Stimulated activated CD8-positive, alpha-beta memory T cell treated with anti-CD3 and anti-CD28 coated beads, Interleukin-15, amount 100 ng/mL, for 48 hours (primary cell): ENCODE results near the gene EPDR1.

Experiments used
- DNase-seq, 2 donors: peaks; one replicate each; pipeline ENCODE4 v3.0.0-alpha.2; 2020; ENCODE audit warnings: low read depth in 2 of 2

Gene EPDR1

DNA sequence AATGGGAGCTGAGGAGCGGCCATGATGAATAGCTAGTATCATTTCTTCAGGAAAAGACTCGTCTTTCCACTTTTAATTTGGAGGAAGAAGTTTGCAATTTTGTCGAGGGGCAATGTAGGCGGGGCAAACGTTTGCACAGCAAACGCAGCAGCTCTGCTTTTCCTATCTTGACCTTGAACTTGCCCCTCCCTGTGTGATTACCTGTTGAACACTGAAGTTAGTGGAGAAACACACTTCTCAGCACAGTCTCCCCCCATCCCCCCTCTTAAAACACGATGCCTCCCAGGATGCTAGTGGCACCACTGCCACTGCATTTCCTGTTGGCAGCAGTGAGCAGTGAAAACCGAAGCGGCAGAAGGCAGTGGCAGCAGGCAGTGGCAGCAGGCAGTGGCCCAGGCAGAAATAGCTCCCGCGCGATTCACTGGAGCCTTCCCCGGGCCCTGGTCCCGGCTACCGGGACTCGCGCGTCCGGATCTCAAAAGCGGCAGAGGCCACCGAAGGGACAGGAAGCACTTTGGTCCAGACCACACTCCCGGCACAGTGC, at the start of gene EPDR1:
Gene EPDR1 (plus strand): TSS at position 336 of the 544 bp plus-strand sequence. CDS start 300 bp downstream, outside the sequence.
- DNase-seq = no peak

DNA sequence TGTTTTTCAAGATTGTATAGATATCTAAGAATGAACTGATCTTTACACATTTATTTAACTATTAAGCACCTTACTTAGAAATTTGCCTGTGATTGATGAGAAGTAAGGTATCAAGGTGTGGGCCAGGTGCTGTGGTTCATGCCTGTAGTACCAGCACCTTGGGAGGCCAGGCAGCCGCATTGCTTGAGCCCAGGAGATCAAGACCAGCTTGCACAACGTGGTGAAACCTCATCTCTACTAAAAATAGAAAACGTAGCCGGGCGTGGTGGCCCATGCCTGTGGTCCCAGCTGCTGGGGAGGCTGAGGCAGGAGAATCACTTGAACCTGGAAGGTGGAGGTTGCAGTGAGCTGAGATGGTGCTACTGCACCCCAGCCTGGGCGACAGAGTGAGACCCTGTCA, 38.4 kb upstream of the EPDR1 start:
- DNase-seq = no peak

DNA sequence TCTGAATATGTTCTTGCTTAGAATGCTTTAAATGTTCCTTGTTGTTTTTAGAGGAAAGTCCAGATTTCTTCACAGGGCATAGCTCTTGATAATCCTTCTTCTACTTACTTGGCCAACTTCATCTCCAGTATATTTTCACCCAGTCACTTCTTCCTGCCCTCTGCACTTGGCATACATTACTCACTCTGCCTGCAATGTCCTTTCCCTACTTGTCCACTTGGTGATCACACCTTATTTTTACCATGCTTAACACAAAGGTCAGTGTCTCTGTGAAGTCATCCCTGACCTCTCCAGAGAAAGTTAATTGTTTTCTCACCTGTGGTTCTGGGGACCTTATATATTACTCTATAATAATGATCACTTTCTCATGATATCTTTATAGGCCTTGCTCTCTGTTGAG, 27.1 kb upstream of the EPDR1 start:
- no peak for DNase-seq

- no peak for DNase-seq
Measured at GRCh38 chr7:37894671-37895070, 25.8 kb upstream of the EPDR1 start.

DNA sequence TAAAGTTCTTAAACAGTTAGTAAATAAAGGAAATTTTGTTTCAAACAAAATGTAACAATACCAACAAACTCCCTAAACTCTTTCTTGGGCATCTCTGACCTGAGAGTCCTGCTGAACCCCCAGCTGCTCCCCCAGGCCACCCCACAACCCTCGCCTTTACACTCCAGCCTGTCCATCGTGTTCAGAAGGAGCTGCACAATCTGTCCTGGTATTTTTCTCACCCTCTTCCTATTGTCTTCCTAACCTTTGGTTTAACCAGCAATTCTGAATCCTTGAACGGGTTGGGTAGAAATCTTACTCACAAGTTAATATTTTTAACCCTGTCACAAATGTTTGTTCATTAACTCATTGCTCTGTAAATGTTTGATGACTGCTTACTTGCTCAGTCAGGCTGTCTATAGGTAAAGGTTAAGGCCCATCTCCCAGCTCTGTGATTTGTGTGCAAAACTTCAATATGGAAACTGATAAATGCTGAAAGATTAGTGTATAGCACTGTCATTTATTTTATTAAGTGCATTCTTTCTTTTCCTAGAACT, 20.7 kb upstream of the EPDR1 start:
- no peak for DNase-seq

GRCh38 chr7:37901236-37901827, 19.1 kb upstream of the EPDR1 start:
- no peak for DNase-seq

DNA sequence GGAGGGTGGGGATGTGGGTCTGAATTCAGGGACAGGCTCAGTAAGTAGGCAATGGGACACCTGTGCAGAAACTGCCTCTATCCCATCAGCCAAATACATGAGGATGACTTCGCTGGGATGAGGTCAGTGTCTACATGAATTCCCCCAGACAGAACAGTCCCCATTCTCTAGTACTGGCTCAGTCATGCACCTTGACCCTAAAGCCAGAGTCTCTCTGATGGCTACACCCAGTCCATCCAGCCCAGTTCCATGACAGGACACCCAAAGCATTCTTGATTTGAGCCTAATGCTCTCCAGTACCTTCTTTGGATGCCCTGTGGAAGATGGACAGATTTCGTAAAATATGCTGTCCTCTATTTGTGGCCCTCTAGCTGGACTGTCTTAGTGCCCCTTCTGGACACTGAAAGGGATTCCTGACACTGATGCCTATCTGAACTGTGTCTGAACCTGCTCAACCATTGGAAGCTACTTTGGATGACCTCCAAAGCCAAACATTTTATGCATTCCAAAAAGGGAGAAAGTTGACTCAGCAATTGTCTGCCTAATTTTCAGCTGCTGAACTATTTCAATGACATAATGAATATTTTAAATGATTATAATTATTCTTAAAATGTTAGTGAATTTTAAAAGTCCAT, 18.4 kb upstream of the EPDR1 start:
- no peak for DNase-seq

DNA sequence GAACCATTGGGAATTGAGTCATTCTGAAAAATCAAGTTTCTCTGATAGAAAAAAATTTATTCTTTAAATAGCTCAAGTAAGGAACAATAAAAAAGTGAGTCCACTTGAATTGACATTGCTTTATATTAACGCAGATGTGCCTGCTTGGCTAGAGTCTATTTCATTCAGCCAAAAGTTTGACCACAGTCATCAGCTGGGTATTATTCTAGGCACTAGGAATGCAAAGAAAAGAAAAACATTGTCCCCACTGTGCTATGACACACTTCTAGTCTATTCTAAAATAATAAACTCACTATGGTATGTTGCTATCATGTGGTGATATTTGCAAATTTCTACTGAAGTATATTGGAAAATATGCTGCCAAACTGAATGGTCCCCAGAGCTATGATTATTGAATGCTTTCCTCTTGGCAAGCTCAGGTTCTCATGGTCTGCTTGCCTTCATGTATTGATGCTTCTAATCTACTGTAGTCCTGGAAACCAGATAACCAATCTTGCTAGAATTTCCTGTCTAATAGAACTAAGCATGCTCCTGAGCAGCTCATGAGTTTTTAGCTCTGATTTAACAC, 12.1 kb upstream of the EPDR1 start:
- DNase-seq = no peak

DNA sequence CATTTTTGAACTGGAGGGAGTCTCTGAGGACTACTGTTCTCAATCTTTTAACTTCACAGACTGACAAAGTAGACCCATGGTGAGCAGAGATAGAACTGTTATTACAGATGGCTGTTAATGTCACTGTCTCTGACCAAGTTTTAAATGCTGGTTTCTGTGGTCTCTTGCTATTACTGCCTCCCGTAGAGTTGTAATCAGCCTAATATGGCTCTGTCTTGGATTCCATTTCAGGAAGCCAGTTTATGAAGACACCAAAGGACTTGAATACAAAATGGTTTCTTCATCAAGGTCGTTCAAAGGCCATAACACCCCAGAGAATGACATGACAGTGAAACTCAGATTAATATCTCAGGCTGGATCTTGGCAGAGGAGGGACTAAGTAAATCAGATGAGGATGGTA, 7.7 kb upstream of the EPDR1 start:
- DNase-seq = no peak

DNA sequence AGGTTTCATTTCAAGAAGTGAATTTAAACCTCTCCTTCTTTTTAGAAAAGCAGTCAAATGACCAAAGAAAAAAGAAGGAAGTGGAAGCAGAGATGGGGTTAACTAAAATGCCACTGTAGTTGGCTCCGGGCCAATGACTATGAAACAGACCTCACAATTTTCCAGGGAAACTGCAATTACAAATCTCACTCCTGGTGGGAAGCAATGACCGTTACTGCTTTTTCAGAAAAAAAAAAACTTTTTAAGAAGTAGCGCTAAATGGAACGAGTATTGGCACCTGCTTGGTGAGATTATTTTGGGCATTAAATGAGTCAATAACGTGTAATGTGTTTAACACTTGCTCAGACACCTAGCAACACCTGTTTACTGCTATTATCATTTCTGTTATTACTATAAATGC, 5.0 kb upstream of the EPDR1 start:
- DNase-seq = no peak

DNA sequence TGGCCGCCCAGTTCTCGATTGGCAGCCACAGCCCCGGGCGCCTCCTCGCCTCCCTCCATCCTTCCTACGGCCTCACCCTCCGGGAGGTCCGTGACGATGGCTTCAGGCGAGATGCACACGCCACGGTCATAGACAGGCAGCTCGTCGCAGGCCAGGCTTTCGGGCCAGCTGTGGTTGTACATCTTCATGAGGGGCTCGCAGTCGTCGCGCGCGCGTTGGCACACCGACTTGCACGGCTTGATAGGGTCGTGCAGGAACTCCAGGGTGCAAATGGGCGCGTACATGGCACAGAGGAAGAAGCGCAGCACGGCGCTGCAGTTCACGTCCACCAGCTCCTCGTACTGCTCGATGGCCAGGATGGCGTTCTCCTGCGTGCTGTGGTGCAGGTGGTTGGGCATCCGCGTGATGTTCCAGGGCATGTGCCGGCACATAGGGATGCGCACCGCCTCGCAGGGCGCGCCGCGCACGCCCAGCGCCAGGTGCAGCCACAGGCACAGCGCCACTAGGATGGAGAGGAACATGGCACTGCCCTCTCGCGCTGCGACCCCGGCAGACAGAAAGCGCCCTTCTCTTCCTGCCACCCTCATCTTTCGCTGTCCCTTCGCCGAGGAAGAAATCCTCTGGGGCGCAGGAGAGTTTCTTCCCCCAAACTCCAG, 4.3 kb upstream of the EPDR1 start:
- no peak for DNase-seq

- no peak for DNase-seq
Measured at GRCh38 chr7:37916673-37917660, 3.5 kb upstream of the EPDR1 start, which contains the start of gene SFRP4. Gene SFRP4, minus strand, starts transcription at chr7:37916817. Its CDS starts 280 bp downstream, at chr7:37916537.

DNA sequence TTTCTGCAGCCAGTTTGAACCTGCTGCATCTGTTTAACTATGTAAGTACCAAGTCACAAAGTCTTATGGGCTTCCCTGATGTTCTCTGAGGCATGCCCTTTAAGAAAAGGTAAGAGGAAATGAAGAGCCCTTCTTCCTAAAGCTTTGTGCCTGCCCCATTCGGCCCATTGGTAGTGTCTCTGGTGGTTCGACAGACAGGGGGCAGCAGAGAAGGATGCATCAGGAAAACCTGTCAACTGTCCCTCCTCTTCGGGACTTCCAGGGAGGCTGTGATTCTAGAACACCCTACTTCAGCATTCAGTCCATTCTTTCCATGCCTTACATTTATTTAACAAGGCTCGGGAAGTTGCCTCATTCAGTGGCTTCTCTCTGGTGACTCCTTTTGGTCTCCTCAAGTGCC, 1.9 kb upstream of the EPDR1 start:
- DNase-seq = no peak

DNA sequence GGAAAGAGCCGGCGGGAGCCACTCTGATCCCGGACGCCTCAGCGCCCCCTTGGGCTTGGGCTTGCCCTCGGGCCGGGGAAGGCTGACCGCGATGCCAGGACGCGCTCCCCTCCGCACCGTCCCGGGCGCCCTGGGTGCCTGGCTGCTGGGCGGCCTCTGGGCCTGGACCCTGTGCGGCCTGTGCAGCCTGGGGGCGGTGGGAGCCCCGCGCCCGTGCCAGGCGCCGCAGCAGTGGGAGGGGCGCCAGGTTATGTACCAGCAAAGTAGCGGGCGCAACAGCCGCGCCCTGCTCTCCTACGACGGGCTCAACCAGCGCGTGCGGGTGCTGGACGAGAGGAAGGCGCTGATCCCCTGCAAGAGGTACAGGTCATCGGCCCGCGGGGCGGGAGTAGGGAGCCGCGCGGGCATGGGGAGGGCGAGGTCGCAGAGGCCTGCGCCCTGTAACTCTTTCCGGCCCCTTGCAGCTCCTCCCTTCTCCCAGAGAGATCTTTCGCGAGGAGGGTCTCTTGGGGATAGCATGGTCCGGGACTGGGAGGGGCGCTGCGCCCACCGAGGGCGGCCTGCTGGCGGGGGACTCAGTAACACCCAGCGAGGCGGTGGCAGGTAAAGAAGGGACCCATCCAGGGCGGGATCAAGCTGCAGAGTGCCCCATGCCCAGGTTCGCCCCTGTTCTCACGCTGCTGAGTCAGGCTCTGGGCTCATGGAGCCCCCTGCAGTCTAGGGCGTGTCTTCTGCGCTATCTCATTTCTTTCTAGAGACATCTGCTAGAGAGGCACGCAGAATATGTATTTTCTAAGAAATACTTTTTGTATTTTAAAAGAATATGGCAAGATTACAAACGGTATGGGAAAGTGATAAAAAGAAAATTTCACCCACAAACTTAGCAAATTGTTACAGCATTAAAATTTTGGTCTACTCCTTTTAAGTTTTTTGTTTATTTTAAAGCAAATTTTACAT, 687 bp downstream of the EPDR1 start:
- no peak for DNase-seq

- DNase-seq = no peak
Measured at GRCh38 chr7:37921876-37922275, 1.4 kb downstream of the EPDR1 start.

DNA sequence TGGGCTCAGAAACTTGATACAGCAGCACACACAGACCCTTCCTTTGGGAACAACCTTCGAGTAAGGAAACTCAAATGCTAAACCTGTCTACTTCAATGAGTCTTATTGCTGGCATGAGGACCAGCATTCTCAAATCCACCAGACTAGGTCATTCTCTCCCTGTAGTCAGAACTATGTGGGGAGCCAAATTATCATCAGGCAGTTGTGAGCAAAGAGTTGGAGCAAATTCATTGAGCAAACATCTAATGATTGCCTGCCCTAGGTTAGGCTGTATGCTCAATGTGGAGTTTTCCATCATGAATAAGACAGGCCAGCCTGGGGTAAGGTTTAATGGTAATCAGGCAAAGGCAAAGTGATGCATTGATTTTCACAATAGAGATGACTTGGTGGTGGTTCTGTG, 3.6 kb downstream of the EPDR1 start:
- no peak for DNase-seq

- no peak for DNase-seq
Measured at GRCh38 chr7:37924491-37925041, 4.1 kb downstream of the EPDR1 start.

DNA sequence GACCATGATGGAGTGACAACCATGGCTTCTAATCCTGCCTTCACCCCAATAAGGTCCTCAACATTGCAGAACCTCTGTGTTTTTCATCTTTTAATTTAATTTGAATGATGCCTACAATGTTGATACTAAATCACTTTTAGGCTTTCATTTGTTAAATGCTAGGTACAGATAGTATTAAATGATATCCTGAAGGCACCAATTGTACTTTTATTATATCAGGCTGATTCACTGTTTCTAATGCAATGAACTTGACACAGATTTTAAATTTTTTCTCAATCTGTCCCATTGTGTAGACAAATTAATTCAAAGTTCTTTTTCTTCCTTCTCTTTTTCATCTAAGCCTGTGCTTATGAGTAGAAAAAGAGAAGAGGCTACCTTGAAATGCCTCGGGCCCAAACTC, 5.2 kb downstream of the EPDR1 start:
- DNase-seq = no peak

DNA sequence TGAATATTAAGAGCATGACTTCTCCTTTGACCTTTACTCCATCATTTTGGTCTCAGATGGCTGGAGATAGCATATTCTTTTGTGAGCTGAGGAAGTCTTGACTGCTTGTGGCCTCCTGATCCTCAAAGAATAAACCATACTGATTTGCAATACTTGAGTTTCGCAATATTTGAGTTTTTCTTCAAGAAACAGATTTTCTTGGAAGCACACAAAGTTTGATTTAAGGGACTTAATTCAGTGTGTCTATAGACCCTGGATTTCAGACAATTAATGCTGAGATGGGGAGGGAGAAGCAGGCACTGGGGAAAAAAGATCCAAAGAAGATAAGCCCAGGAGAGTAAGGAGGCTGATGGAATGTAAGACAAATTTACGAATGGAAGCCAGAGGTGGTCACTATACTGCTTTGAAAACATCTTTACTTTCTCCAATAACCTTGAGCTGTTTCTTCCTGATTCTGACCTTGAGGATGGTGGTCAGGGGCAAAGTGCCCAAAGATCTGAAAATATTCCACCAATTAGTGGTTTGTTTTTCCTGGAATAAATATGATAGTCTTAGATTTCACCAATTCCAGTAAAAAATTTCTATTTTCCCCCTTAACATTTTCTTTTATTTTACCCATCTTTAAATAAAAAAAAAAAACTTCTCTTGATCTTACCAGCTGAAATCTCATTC, 7.5 kb downstream of the EPDR1 start:
- no peak for DNase-seq
